ENCODE data around the gene FUT9. TPM values are rescaled to one million over a fixed set of nuclear protein-coding genes. Genes with fewer than 3 reads are reported as not detected.
"Not testable (repeated sequence)": the region's sequence is repeated elsewhere in the genome, so short reads cannot be mapped to it uniquely, and the experiment has no call there.

FUT9 gene
- total and polyA plus RNA-seq, 8 donors, result 0.23 to 0.69 (median 0.40) TPM; not detected in 2

- DNase-seq (no peak), ATAC-seq (no peak)
- Histone ChIP-seq H3K36me3 (no peaks in the 10 kb centered on the region), H3K9me3 (peaks cover 0 to 5% of the 10 kb centered on the region in 2 donors), H3K4me1 (no peaks in the 10 kb centered on the region), H3K4me3 (no peak overlapping the region), H3K27me3 (no peaks in the 10 kb centered on the region), H3K27ac (no peak overlapping the region)
- no peak for TF ChIP-seq CTCF (IDR thresholded peaks at IDR 0.05)
- intact Hi-C loops (cut with DNase I), result no loop called here
These were observed 242.0 kb downstream of the FUT9 start for GRCh38 chr6:96257751-96258150.

DNA sequence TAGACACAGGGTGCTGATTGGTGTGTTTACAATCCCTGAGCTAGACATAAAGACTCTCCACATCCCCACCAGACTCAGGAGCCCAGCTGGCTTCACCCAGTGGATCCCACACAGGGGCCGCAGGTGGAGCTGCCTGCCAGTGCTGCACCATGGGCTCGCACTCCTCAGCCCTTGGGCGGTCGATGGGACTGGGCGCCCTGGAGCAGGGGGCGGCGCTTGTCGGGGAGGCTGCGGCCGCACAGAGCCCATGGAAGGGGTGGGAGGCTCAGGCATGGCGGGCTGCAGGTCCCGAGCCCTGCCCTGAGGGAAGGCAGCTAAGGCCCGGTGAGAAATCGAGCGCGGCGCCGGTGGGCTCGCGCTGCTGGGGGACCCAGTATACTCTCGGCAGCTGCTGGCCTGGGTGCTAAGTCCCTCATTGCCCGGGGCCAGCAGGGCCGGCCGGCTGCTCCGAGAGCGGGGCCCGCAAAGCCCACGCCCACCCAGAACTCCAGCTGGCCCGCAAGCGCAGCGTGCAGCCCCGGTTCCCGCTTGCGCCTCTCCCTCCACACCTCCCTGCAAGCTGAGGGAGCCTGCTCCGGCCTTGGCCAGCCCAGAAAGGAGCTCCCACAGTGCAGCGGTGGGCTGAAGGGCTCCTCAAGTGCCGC lies 245.1 kb downstream of the FUT9 start:
- H3K27me3 ChIP-seq; H3K9me3 ChIP-seq; H3K4me1 ChIP-seq; ATAC-seq; intact Hi-C loops (cut with DNase I); H3K27ac ChIP-seq; H3K4me3 ChIP-seq; H3K36me3 ChIP-seq: not testable (repeated sequence)
- peak in 1 of 4 donors; percentile 62 for DNase-seq
